GM23338 (cell line): ENCODE results near the gene MFSD6. TPM values are rescaled to one million over a fixed set of nuclear protein-coding genes. Genes with fewer than 3 reads are reported as not detected.

Source experiments
- ATAC-seq: fragments of 200-7000 bp; cut with Tn5 transposase; 3 replicates; pipeline ENCODE4 v1.9.1; 2020
- DNase-seq: peaks from one replicate; pipeline ENCODE4 v3.0.0-alpha.2; 2015; ENCODE audit warnings: low spot score
- H2AFZ ChIP-seq: fragments of 200-600 bp; sonication (generic); 2 replicates; pipeline ENCODE4 v1.8.0; 2016; ENCODE audit warnings: antibody characterized with exemption, mild to moderate bottlenecking, moderate library complexity
- H3F3A ChIP-seq: fragments of 200-600 bp; sonication (generic); replicated peaks from 2 replicates; pipeline ENCODE4 v1.8.0; 2017; ENCODE audit warnings: antibody characterized with exemption, mixed run types, low read depth
- H3K27ac ChIP-seq: fragments of 200-600 bp; sonication (generic); 2 replicates; pipeline ENCODE4 v1.6.1; 2016; ENCODE audit warnings: low read depth
- H3K27me3 ChIP-seq: fragments of 200-600 bp; sonication (generic); 2 replicates; pipeline ENCODE4 v1.8.0; 2016; ENCODE audit warnings: mild to moderate bottlenecking, mixed run types, moderate library complexity; ENCODE audit not compliant: insufficient read depth
- H3K36me3 ChIP-seq: fragments of 200-600 bp; sonication (generic); 2 replicates; pipeline ENCODE4 v1.8.0; 2016; ENCODE audit warnings: mild to moderate bottlenecking; ENCODE audit not compliant: insufficient read depth
- H3K4me1 ChIP-seq: fragments of 200-600 bp; sonication (generic); 2 replicates; pipeline ENCODE4 v1.8.0; 2016; ENCODE audit warnings: mild to moderate bottlenecking, moderate library complexity; ENCODE audit not compliant: insufficient read depth
- H3K4me2 ChIP-seq: fragments of 200-600 bp; sonication (generic); 2 replicates; pipeline ENCODE4 v1.7.1; 2017; ENCODE audit warnings: mixed run types
- H3K4me3 ChIP-seq: fragments of 200-600 bp; sonication (generic); 2 replicates; pipeline ENCODE4 v1.6.1; 2016; ENCODE audit warnings: mixed run types
- H3K79me2 ChIP-seq: fragments of 200-600 bp; sonication (generic); replicated peaks from 2 replicates; pipeline ENCODE4 v1.8.0; 2017; ENCODE audit warnings: mild to moderate bottlenecking; ENCODE audit not compliant: insufficient read depth
- H3K9me2 ChIP-seq: fragments of 200-600 bp; sonication (generic); 2 replicates; pipeline ENCODE4 v1.8.0; 2017; ENCODE audit not compliant: insufficient read depth
- H4K20me1 ChIP-seq: fragments of 200-600 bp; sonication (generic); replicated peaks from 2 replicates; pipeline ENCODE4 v1.8.0; 2017; ENCODE audit warnings: mild to moderate bottlenecking; ENCODE audit not compliant: insufficient read depth
- H3K27ac Mint-ChIP-seq: 2 replicates; pipeline ENCODE4 v1.8.0; 2020; ENCODE audit warnings: inconsistent platforms, mild to moderate bottlenecking, moderate library complexity, mixed read lengths
- H3K27me3 Mint-ChIP-seq: 3 replicates; pipeline ENCODE4 v1.8.0; 2022; ENCODE audit warnings: low read depth, mild to moderate bottlenecking, moderate library complexity, mixed read lengths, inconsistent platforms; ENCODE audit not compliant: insufficient read depth, poor library complexity
- H3K36me3 Mint-ChIP-seq: 3 replicates; pipeline ENCODE4 v1.8.0; 2021; ENCODE audit warnings: low read depth, mild to moderate bottlenecking, inconsistent platforms, moderate library complexity, mixed read lengths
- H3K4me1 Mint-ChIP-seq: 3 replicates; pipeline ENCODE4 v1.8.0; 2020; ENCODE audit warnings: mild to moderate bottlenecking, inconsistent platforms, mixed read lengths
- H3K4me3 Mint-ChIP-seq: 3 replicates; pipeline ENCODE4 v1.8.0; 2021; ENCODE audit warnings: moderate library complexity, mild to moderate bottlenecking, inconsistent platforms, mixed read lengths
- H3K9me3 Mint-ChIP-seq: 3 replicates; pipeline ENCODE4 v1.8.0; 2020; ENCODE audit warnings: moderate library complexity, mild to moderate bottlenecking, inconsistent platforms, mixed read lengths
- CREB1 ChIP-seq: fragments of 250-450 bp; sonication (Bioruptor Pico); IDR thresholded peaks from 2 replicates; pipeline ENCODE4 v1.5.0; 2020; ENCODE audit warnings: low read depth, mild to moderate bottlenecking, moderate library complexity
- CTCF ChIP-seq, 2 experiments: fragments of 200-600 bp in 1 of 2; sonication (generic) in 1 of 2; conservative IDR thresholded peaks; 2 replicates each; pipeline versions ENCODE4 v1.5.1 to v1.6.1; 2016 to 2017; ENCODE audit warnings: antibody characterized with exemption in 2 of 2, low read depth in 2 of 2, mild to moderate bottlenecking in 2 of 2, moderate library complexity in 1 of 2
- ETS1 ChIP-seq: IDR thresholded peaks from 2 replicates; pipeline ENCODE4 v1.6.1; 2016; ENCODE audit warnings: antibody characterized with exemption
- EZH2phosphoT487 ChIP-seq: fragments of 200-600 bp; sonication (generic); IDR thresholded peaks from one replicate; pipeline ENCODE4 v1.8.1; 2018; ENCODE audit warnings: antibody characterized with exemption; ENCODE audit not compliant: unreplicated experiment
- JUNB ChIP-seq: IDR thresholded peaks from one replicate; pipeline ENCODE4 v1.6.1; 2016; ENCODE audit warnings: antibody characterized with exemption; ENCODE audit not compliant: unreplicated experiment
- NANOG ChIP-seq: IDR thresholded peaks from 2 replicates; pipeline ENCODE4 v1.6.1; 2016; ENCODE audit warnings: antibody characterized with exemption, borderline replicate concordance
- POLR2AphosphoS5 ChIP-seq: IDR thresholded peaks from 2 replicates; pipeline ENCODE4 v1.6.1; 2016; ENCODE audit warnings: antibody characterized with exemption, low read depth
- REST ChIP-seq: IDR thresholded peaks from one replicate; pipeline ENCODE4 v1.6.1; 2018; ENCODE audit warnings: antibody characterized with exemption; ENCODE audit not compliant: unreplicated experiment
- ZNF114 ChIP-seq: fragments of 250-450 bp; sonication (Bioruptor Pico); IDR thresholded peaks from 2 replicates; pipeline ENCODE4 v1.5.0; 2020; ENCODE audit warnings: mild to moderate bottlenecking, moderate library complexity
- ZNF331 ChIP-seq: fragments of 250-450 bp; sonication (Bioruptor Pico); IDR thresholded peaks from 2 replicates; pipeline ENCODE4 v1.5.0; 2020; ENCODE audit warnings: low read depth, mild to moderate bottlenecking, moderate library complexity
- ZNF462 ChIP-seq: fragments of 250-450 bp; sonication (Bioruptor Pico); IDR thresholded peaks from 2 replicates; pipeline ENCODE4 v1.5.0; 2020; ENCODE audit warnings: mild to moderate bottlenecking, moderate library complexity
- polyA plus RNA-seq: library from polyadenylated mRNA; unstranded; fragments of >200 nt; fragmentation: Nextera tagmentation; extraction: Ambion mirVana; gene quantifications from 2 replicates; pipeline ENCODE4 v1.2.1, GENCODE V29; 2016
- total RNA-seq: library from RNA; depleted of rRNA; stranded (reverse); fragments of >200 nt; shearing (Covaris generic); gene quantifications from 2 replicates; pipeline ENCODE4 v1.2.3, GENCODE V29; 2014

The MFSD6 gene
- total and polyA plus RNA-seq, 2 experiments from 2014 or later, result 2.3 to 9.6 TPM

GRCh38 chr2:190513877-190514276, 105.7 kb downstream of the MFSD6 start:
- H3K36me3 Mint-ChIP-seq, result no peaks in the 10 kb centered on the region
- H3F3A ChIP-seq, result no peaks in the 10 kb centered on the region
- no peak overlapping the region for H3K27ac ChIP-seq
- H3K27me3 ChIP-seq, result no peaks in the 10 kb centered on the region
- no peaks in the 10 kb centered on the region for H4K20me1 ChIP-seq
- H3K27ac Mint-ChIP-seq, result no peak overlapping the region
- no peaks in the 10 kb centered on the region for H3K4me1 ChIP-seq
- no peaks in the 10 kb centered on the region for H3K9me3 Mint-ChIP-seq
- TF ChIP-seq CTCF (conservative IDR thresholded peaks at IDR 0.05; ENCODE audit: low read depth in 2 of 2), result no peak
- TF ChIP-seq CREB1, result no peak
- TF ChIP-seq ZNF331 (CRISPR knock-in tag), result no peak
- no peak for TF ChIP-seq ZNF462 (CRISPR knock-in tag)
- TF ChIP-seq EZH2phosphoT487, result no peak
- no peak for TF ChIP-seq POLR2AphosphoS5
- no peak for TF ChIP-seq JUNB
- no peak for TF ChIP-seq ETS1
- no peak for TF ChIP-seq REST
- no peak for TF ChIP-seq ZNF114 (CRISPR knock-in tag)
- TF ChIP-seq NANOG, result no peak
- ATAC-seq (no peak), DNase-seq (no peak)
- H3K4me2 ChIP-seq, result no peak overlapping the region
- H3K79me2 ChIP-seq, result no peaks in the 10 kb centered on the region
- H3K4me3 ChIP-seq, result no peak overlapping the region
- no peak overlapping the region for H3K4me3 Mint-ChIP-seq
- H3K9me2 ChIP-seq, result no peaks in the 10 kb centered on the region
- H3K36me3 ChIP-seq, result no peaks in the 10 kb centered on the region
- H2AFZ ChIP-seq, result no peak overlapping the region
- no peaks in the 10 kb centered on the region for H3K4me1 Mint-ChIP-seq
- no peaks in the 10 kb centered on the region for H3K27me3 Mint-ChIP-seq
